Fibroblast of lung (primary cell): ENCODE results near the gene MACF1. TPM values are rescaled to one million over a fixed set of nuclear protein-coding genes. Genes with fewer than 3 reads are reported as not detected.

Source experiments
- DNase-seq, 2 donors: peaks; one replicate each; pipeline versions ENCODE4 v3.0.0 to v3.0.0-alpha.2; 2010; ENCODE audit warnings: low read depth in 2 of 2
- H2AFZ ChIP-seq: 2 replicates; pipeline ENCODE4 v1.5.1; 2012; ENCODE audit warnings: low read length, control low read depth, inconsistent platforms
- H3K27ac ChIP-seq: 2 replicates; pipeline ENCODE4 v1.5.1; 2011; ENCODE audit warnings: low read length, control low read depth; ENCODE audit not compliant: insufficient read depth
- H3K27me3 ChIP-seq: 2 replicates; pipeline ENCODE4 v1.5.1; 2011; ENCODE audit warnings: mild to moderate bottlenecking, low read length; ENCODE audit not compliant: control insufficient read depth, insufficient read depth
- H3K36me3 ChIP-seq: 2 replicates; pipeline ENCODE4 v1.5.1; 2011; ENCODE audit warnings: low read length; ENCODE audit not compliant: control insufficient read depth, insufficient read depth
- H3K4me1 ChIP-seq: 2 replicates; pipeline ENCODE4 v1.5.1; 2011; ENCODE audit warnings: low read length; ENCODE audit not compliant: control insufficient read depth, insufficient read depth; ENCODE audit errors: extremely low read depth
- H3K4me2 ChIP-seq: 2 replicates; pipeline ENCODE4 v1.5.1; 2011; ENCODE audit warnings: low read length, control low read depth; ENCODE audit not compliant: insufficient read depth; ENCODE audit errors: extremely low read depth
- H3K4me3 ChIP-seq, 4 experiments: fragments of 200-600 bp in 1 of 4; sonication (generic) in 1 of 4; replicated peaks in 1 of 4; 2 replicates each; pipeline ENCODE4 v1.5.1; 2011 to 2016; ENCODE audit warnings: low read length in 4 of 4, low read depth in 3 of 4, mild to moderate bottlenecking in 3 of 4, control low read depth in 2 of 4, inconsistent platforms in 1 of 4, mixed read lengths in 1 of 4; ENCODE audit not compliant: insufficient read depth in 1 of 4; ENCODE audit errors: control extremely low read depth in 1 of 4
- H3K79me2 ChIP-seq: 2 replicates; pipeline ENCODE4 v1.5.1; 2012; ENCODE audit warnings: mild to moderate bottlenecking, low read length, inconsistent platforms; ENCODE audit not compliant: control insufficient read depth, insufficient read depth
- H3K9ac ChIP-seq: 2 replicates; pipeline ENCODE4 v1.5.1; 2011; ENCODE audit warnings: mild to moderate bottlenecking, low read length, control low read depth; ENCODE audit not compliant: insufficient read depth
- H3K9me3 ChIP-seq: 2 replicates; pipeline ENCODE4 v1.5.1; 2012; ENCODE audit warnings: low read depth, low read length; ENCODE audit not compliant: control insufficient read depth, insufficient read depth
- H4K20me1 ChIP-seq: 2 replicates; pipeline ENCODE4 v1.5.1; 2011; ENCODE audit warnings: low read length; ENCODE audit not compliant: control insufficient read depth, insufficient read depth; ENCODE audit errors: extremely low read depth
- CTCF ChIP-seq, 2 donors: IDR thresholded peaks in 1 of 2; conservative IDR thresholded peaks in 1 of 2; 1 replicate in 1 of 2; 2 replicates in 1 of 2; pipeline ENCODE4 v1.5.1; 2011 to 2012; ENCODE audit warnings: low read length in 2 of 2, control low read depth in 1 of 2, inconsistent platforms in 1 of 2, low read depth in 1 of 2, mild to moderate bottlenecking in 1 of 2
- EZH2 ChIP-seq: IDR thresholded peaks from 2 replicates; pipeline ENCODE4 v1.5.1; 2012; ENCODE audit warnings: low read length, control low read depth, mild to moderate bottlenecking; ENCODE audit errors: missing control alignments
- polyA plus RNA-seq, 2 donors: library from polyadenylated mRNA; depleted of rRNA in 1 of 2; stranded (reverse) in 1 of 2; unstranded in 1 of 2; fragments of >200 nt; gene quantifications; 2 replicates each; pipeline ENCODE4 v1.2.1, GENCODE V29; 2011 to 2012; ENCODE audit warnings: missing spikeins in 1 of 2
- total RNA-seq: library from RNA; depleted of rRNA; stranded (reverse); fragments of >200 nt; gene quantifications from 2 replicates; pipeline ENCODE4 v1.2.1, GENCODE V29; 2014

MACF1 gene
- total and polyA plus RNA-seq, 2 donors (not counting 1 experiment from before 2014, with no cell fraction given) = 178 to 414 TPM

- no peak overlapping the region for H3K4me2 ChIP-seq
- H3K4me1 ChIP-seq = no peaks in the 10 kb centered on the region
- H3K9ac ChIP-seq = no peak overlapping the region
- no peak overlapping the region for H3K27ac ChIP-seq
- DNase-seq = no peak
- no peak overlapping the region for H2AFZ ChIP-seq
- no peaks in the 10 kb centered on the region for H3K79me2 ChIP-seq
- no peak overlapping the region for H3K4me3 ChIP-seq
- no peaks in the 10 kb centered on the region for H3K9me3 ChIP-seq
- H4K20me1 ChIP-seq = no peaks in the 10 kb centered on the region
- peaks cover 20% of the 10 kb centered on the region for H3K36me3 ChIP-seq
- no peaks in the 10 kb centered on the region for H3K27me3 ChIP-seq
- TF ChIP-seq CTCF (conservative IDR thresholded peaks at IDR 0.05 in 1 of 2, IDR thresholded peaks at IDR 0.05 in 1 of 2; ENCODE audit: low read depth in 1 of 2, low read length in 2 of 2) = no peak
- TF ChIP-seq EZH2 = no peak
Measured at GRCh38 chr1:39440856-39441255, 236.4 kb downstream of the MACF1 start.

GRCh38 chr1:39441797-39442196, 237.3 kb downstream of the MACF1 start:
- Histone ChIP-seq H3K9me3 (no peaks in the 10 kb centered on the region), H2AFZ (no peak overlapping the region), H3K36me3 (peaks cover 22% of the 10 kb centered on the region), H3K27me3 (no peaks in the 10 kb centered on the region), H4K20me1 (no peaks in the 10 kb centered on the region), H3K27ac (no peak overlapping the region), H3K79me2 (no peaks in the 10 kb centered on the region), H3K4me2 (no peak overlapping the region), H3K4me1 (no peaks in the 10 kb centered on the region), H3K4me3 (no peak overlapping the region), H3K9ac (no peak overlapping the region)
- no peak for DNase-seq
- TF ChIP-seq CTCF (conservative IDR thresholded peaks at IDR 0.05 in 1 of 2, IDR thresholded peaks at IDR 0.05 in 1 of 2; ENCODE audit: low read depth in 1 of 2, low read length in 2 of 2) (no peak), EZH2 (no peak)

GRCh38 chr1:39445573-39445972, 241.1 kb downstream of the MACF1 start:
- Histone ChIP-seq H3K27ac (no peak overlapping the region), H3K36me3 (peaks cover 18% of the 10 kb centered on the region)
- no peak for TF ChIP-seq CTCF (conservative IDR thresholded peaks at IDR 0.05 in 1 of 2, IDR thresholded peaks at IDR 0.05 in 1 of 2; ENCODE audit: low read depth in 1 of 2, low read length in 2 of 2)

More at GRCh38 chr1:39445573-39445972, 241.1 kb downstream of the MACF1 start:
- no peaks in the 10 kb centered on the region for H3K4me1 ChIP-seq
- no peaks in the 10 kb centered on the region for H3K27me3 ChIP-seq
- no peaks in the 10 kb centered on the region for H3K9me3 ChIP-seq
- H3K9ac ChIP-seq = no peak overlapping the region
- H2AFZ ChIP-seq = no peak overlapping the region
- H4K20me1 ChIP-seq = no peaks in the 10 kb centered on the region
- no peaks in the 10 kb centered on the region for H3K79me2 ChIP-seq
- H3K4me3 ChIP-seq = no peak overlapping the region
- H3K4me2 ChIP-seq = no peak overlapping the region
- no peak for DNase-seq
